Ishikawa (cell line): Measurements from ENCODE around the gene GRID2.

Experiments used
- CEBPB ChIP-seq: IDR thresholded peaks from 2 replicates; pipeline ENCODE4 v1.6.1; 2012
- CREB1 ChIP-seq: IDR thresholded peaks from 2 replicates; pipeline ENCODE4 v1.6.1; 2012; ENCODE audit warnings: low read depth
- EGR1 ChIP-seq: IDR thresholded peaks from 2 replicates; pipeline ENCODE4 v1.6.1; 2012
- EP300 ChIP-seq: IDR thresholded peaks from 2 replicates; pipeline ENCODE4 v1.6.1; 2012; ENCODE audit warnings: borderline replicate concordance
- FOXM1 ChIP-seq: IDR thresholded peaks from 2 replicates; pipeline ENCODE4 v1.6.1; 2012; ENCODE audit warnings: low read depth, borderline replicate concordance
- NFIC ChIP-seq: IDR thresholded peaks from 2 replicates; pipeline ENCODE4 v1.6.1; 2012
- RAD21 ChIP-seq: IDR thresholded peaks from 2 replicates; pipeline ENCODE4 v1.6.1; 2012; ENCODE audit warnings: low read depth
- REST ChIP-seq: IDR thresholded peaks from 2 replicates; pipeline ENCODE4 v1.6.1; 2012; ENCODE audit warnings: low read depth, mild to moderate bottlenecking
- TAF1 ChIP-seq: IDR thresholded peaks from 2 replicates; pipeline ENCODE4 v1.6.1; 2012; ENCODE audit warnings: low read depth, mild to moderate bottlenecking
- TCF12 ChIP-seq: IDR thresholded peaks from 2 replicates; pipeline ENCODE4 v1.6.1; 2012; ENCODE audit warnings: low read depth
- TEAD4 ChIP-seq: IDR thresholded peaks from 2 replicates; pipeline ENCODE4 v1.6.1; 2012
- YY1 ChIP-seq: IDR thresholded peaks from 2 replicates; pipeline ENCODE4 v1.6.1; 2012; ENCODE audit warnings: low read depth
- ZBTB7A ChIP-seq: IDR thresholded peaks from 2 replicates; pipeline ENCODE4 v1.6.1; 2012; ENCODE audit warnings: low read depth
- TF ChIP-seq, protein P1 (sequence below): IDR thresholded peaks from 2 replicates; pipeline ENCODE4 v1.6.1; 2012
- TF ChIP-seq, protein P2 (sequence below): IDR thresholded peaks from 2 replicates; pipeline ENCODE4 v1.6.1; 2012

Gene GRID2

GRCh38 chr4:92506933-92507332 is 203.2 kb downstream of the GRID2 start:
- TF ChIP-seq YY1 (no peak), EGR1 (no peak)
- TF ChIP-seq, protein P1, sequence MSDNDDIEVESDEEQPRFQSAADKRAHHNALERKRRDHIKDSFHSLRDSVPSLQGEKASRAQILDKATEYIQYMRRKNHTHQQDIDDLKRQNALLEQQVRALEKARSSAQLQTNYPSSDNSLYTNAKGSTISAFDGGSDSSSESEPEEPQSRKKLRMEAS: no peak

DNA sequence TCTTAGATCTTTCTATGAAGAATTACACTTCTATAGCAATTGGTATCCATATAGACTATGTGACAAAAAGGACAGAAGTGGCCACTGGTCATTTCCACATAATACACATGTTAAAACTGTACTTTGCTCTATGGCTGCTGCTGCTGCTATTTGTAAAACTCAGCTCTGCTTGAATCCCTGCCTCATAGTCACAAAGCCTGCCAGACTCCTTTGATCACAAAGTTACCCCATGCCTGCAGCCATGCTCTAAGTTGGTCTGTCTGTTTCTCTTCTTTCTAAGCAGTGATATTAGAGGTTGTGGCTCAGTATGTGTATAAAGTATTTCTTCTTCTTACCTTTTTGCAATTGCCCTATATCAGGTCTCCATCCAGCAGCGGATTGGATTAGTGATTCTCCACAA is 210.9 kb downstream of the GRID2 start:
- TF ChIP-seq CREB1 (no peak), CEBPB (no peak), REST (no peak), TAF1 (no peak), TCF12 (no peak), FOXM1 (no peak), NFIC (no peak)
- TF ChIP-seq, protein P2, sequence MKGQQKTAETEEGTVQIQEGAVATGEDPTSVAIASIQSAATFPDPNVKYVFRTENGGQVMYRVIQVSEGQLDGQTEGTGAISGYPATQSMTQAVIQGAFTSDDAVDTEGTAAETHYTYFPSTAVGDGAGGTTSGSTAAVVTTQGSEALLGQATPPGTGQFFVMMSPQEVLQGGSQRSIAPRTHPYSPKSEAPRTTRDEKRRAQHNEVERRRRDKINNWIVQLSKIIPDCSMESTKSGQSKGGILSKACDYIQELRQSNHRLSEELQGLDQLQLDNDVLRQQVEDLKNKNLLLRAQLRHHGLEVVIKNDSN: no peak

DNA sequence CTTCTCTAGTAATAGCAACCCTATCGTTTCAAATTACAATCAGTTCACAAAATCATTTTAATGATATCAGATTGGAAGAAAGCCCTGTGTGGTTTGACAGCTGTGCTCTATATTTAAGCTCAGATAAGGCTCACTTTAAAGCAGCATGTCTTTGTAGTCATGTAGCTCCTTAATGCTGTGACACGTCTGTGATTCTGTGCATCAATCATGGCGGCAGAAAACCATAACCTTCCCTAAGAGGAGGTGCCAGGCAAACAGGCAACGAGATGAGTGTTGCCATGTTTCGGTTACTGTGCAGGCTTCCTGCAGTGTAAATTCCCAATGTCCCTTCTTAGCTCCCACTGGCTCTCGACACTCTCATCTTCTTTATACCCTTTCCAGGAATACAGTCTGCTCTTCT is 212.7 kb downstream of the GRID2 start:
- TF ChIP-seq RAD21: no peak
- no peak for TF ChIP-seq TCF12
- TF ChIP-seq TEAD4: no peak
- no peak for TF ChIP-seq TAF1
- TF ChIP-seq FOXM1: no peak
- no peak for TF ChIP-seq EP300
- TF ChIP-seq NFIC: no peak
- TF ChIP-seq REST: no peak
- TF ChIP-seq YY1: no peak
- no peak for TF ChIP-seq CREB1
- TF ChIP-seq, protein P2: no peak
- TF ChIP-seq ZBTB7A: no peak
- no peak for TF ChIP-seq EGR1
- TF ChIP-seq, protein P1: no peak
- no peak for TF ChIP-seq CEBPB

GRCh38 chr4:92519727-92520126 is 216.0 kb downstream of the GRID2 start:
- TF ChIP-seq EGR1 (no peak), TAF1 (no peak), TEAD4 (no peak), YY1 (no peak), CREB1 (no peak), REST (no peak), EP300 (no peak), FOXM1 (no peak), TCF12 (no peak)
- TF ChIP-seq, protein P1: no peak

DNA sequence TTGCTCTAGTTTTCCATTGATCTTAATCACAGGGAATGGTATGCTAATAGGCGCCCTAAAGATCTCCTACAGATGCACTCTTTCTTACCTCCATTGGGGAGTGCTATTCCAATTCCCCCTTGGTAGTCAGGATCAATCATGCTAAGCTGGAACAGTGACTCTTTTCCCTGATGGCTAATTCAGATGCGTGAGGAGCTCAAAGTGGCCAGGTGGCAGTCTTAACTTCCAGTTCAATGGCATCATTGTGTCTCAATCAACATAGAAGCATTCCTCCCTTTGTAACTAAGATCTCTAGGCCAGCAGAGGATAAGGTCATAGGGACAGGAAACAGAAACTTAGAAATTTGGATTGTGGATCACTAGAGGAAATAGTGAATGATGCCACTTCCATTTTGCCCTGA is 216.8 kb downstream of the GRID2 start:
- TF ChIP-seq YY1 (no peak), EP300 (no peak), RAD21 (no peak), CREB1 (no peak), EGR1 (no peak), FOXM1 (no peak), NFIC (no peak), TEAD4 (no peak), REST (no peak), TCF12 (no peak), TAF1 (no peak), ZBTB7A (no peak), CEBPB (no peak)
- TF ChIP-seq, protein P1: no peak
- TF ChIP-seq, protein P2: no peak
